Measurements from ENCODE around the gene APCDD1. TPM values are rescaled to one million over a fixed set of nuclear protein-coding genes. Genes with fewer than 3 reads are reported as not detected.

Gene APCDD1
- total and polyA plus RNA-seq, 2 experiments from 2014 or later, result 0.31 to 1.0 TPM

GRCh38 chr18:10440884-10441283 is 13.6 kb upstream of the APCDD1 start:
- H3K27me3 ChIP-seq (ENCODE audit: insufficient read depth), result no peaks in the 10 kb centered on the region
- Mint-ChIP-seq H3K27me3 (ENCODE audit: insufficient read depth, low read depth, poor library complexity) (peaks cover 5% of the 10 kb centered on the region), H3K4me3 (no peak overlapping the region), H3K36me3 (ENCODE audit: low read depth) (no peaks in the 10 kb centered on the region), H3K9me3 (no peaks in the 10 kb centered on the region), H3K4me1 (peaks cover 3% of the 10 kb centered on the region; the same call in 2 of the 3 replicates), H3K27ac (no peak overlapping the region)
- H3F3A ChIP-seq (replicated peaks; ENCODE audit: low read depth), result no peaks in the 10 kb centered on the region
- H3K4me3 ChIP-seq, result no peak overlapping the region
- no peaks in the 10 kb centered on the region for H3K79me2 ChIP-seq (replicated peaks; ENCODE audit: insufficient read depth)
- TF ChIP-seq EZH2 (IDR thresholded peaks at IDR 0.05; ENCODE audit: low read depth, unreplicated experiment) (no peak), ETS1 (IDR thresholded peaks at IDR 0.05) (no peak)
- TF ChIP-seq, protein P1, sequence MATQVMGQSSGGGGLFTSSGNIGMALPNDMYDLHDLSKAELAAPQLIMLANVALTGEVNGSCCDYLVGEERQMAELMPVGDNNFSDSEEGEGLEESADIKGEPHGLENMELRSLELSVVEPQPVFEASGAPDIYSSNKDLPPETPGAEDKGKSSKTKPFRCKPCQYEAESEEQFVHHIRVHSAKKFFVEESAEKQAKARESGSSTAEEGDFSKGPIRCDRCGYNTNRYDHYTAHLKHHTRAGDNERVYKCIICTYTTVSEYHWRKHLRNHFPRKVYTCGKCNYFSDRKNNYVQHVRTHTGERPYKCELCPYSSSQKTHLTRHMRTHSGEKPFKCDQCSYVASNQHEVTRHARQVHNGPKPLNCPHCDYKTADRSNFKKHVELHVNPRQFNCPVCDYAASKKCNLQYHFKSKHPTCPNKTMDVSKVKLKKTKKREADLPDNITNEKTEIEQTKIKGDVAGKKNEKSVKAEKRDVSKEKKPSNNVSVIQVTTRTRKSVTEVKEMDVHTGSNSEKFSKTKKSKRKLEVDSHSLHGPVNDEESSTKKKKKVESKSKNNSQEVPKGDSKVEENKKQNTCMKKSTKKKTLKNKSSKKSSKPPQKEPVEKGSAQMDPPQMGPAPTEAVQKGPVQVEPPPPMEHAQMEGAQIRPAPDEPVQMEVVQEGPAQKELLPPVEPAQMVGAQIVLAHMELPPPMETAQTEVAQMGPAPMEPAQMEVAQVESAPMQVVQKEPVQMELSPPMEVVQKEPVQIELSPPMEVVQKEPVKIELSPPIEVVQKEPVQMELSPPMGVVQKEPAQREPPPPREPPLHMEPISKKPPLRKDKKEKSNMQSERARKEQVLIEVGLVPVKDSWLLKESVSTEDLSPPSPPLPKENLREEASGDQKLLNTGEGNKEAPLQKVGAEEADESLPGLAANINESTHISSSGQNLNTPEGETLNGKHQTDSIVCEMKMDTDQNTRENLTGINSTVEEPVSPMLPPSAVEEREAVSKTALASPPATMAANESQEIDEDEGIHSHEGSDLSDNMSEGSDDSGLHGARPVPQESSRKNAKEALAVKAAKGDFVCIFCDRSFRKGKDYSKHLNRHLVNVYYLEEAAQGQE (IDR thresholded peaks at IDR 0.05; ENCODE audit: unreplicated experiment), result no peak
- no peak for DNase-seq (ENCODE audit: low spot score)
- no peak for ATAC-seq
- no peaks in the 10 kb centered on the region for H3K36me3 ChIP-seq (ENCODE audit: insufficient read depth)
- H3K27ac ChIP-seq (ENCODE audit: low read depth), result no peak overlapping the region
- H3K9me2 ChIP-seq (ENCODE audit: insufficient read depth), result no peaks in the 10 kb centered on the region
- no peaks in the 10 kb centered on the region for H3K4me1 ChIP-seq (ENCODE audit: insufficient read depth)
- no peak overlapping the region for H2AFZ ChIP-seq
- H3K4me2 ChIP-seq, result no peak overlapping the region
- no peaks in the 10 kb centered on the region for H4K20me1 ChIP-seq (replicated peaks; ENCODE audit: insufficient read depth)

DNA sequence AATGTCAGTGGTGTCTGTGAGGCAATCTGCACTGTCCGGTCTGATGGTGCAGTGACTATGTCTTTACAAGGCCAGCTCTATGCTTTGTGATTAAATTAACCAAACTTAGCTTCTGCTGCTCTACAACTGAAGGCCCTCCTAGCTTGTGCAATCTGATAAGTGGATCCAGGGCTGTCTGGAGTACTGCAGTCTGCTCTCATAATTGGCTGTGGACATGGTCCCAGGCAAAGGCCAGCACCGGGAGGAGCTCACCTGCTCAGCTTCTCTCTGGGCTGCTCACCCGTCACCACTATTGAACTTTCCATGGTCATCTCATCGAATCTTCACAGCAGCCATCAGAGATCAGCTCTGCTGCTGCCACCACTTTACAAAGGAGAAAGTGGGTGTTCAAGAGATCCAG is 13.0 kb upstream of the APCDD1 start:
- no peak overlapping the region for H3K27ac Mint-ChIP-seq
- Histone ChIP-seq H4K20me1 (replicated peaks; ENCODE audit: insufficient read depth) (no peaks in the 10 kb centered on the region), H3K9me2 (ENCODE audit: insufficient read depth) (no peaks in the 10 kb centered on the region), H3K4me3 (no peak overlapping the region), H3F3A (replicated peaks; ENCODE audit: low read depth) (no peaks in the 10 kb centered on the region), H3K79me2 (replicated peaks; ENCODE audit: insufficient read depth) (no peaks in the 10 kb centered on the region), H3K27ac (ENCODE audit: low read depth) (no peak overlapping the region), H3K36me3 (ENCODE audit: insufficient read depth) (no peaks in the 10 kb centered on the region), H3K27me3 (ENCODE audit: insufficient read depth) (no peaks in the 10 kb centered on the region), H3K4me1 (ENCODE audit: insufficient read depth) (no peaks in the 10 kb centered on the region), H3K4me2 (no peak overlapping the region), H2AFZ (no peak overlapping the region)
- ATAC-seq (no peak), DNase-seq (ENCODE audit: low spot score) (no peak)
- peaks cover 5% of the 10 kb centered on the region for H3K27me3 Mint-ChIP-seq (ENCODE audit: insufficient read depth, low read depth, poor library complexity)
- H3K9me3 Mint-ChIP-seq, result no peaks in the 10 kb centered on the region
- TF ChIP-seq EZH2 (IDR thresholded peaks at IDR 0.05; ENCODE audit: low read depth, unreplicated experiment) (no peak), EZH2phosphoT487 (IDR thresholded peaks at IDR 0.05; ENCODE audit: unreplicated experiment) (no peak), NANOG (IDR thresholded peaks at IDR 0.05; ENCODE audit: borderline replicate concordance) (no peak)
- H3K4me3 Mint-ChIP-seq, result no peak overlapping the region
- H3K36me3 Mint-ChIP-seq (ENCODE audit: low read depth), result no peaks in the 10 kb centered on the region
- peaks cover 3% of the 10 kb centered on the region; the same call in 2 of the 3 replicates for H3K4me1 Mint-ChIP-seq

DNA sequence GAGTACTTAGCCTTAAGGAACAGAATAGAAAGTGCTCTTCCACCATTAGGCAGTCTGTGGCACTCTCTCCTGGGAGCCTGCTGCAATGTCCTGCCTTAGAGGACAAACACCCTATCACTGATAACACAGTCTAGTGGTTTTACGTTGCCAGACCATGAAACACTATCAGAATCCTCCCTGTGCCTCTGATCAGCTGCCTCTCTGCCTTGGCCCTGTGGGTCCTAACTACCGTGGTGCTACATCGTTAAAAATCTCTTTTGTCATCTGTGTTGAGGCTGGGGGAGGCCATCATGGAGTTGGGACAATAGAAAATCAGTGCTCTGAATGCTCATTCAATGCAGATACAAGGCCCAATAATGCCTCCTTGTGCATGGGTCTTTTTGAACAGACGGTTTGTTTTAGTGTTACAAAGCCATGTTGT is 11.9 kb upstream of the APCDD1 start:
- Histone ChIP-seq H3K9me2 (ENCODE audit: insufficient read depth) (no peaks in the 10 kb centered on the region; the same call in 1 of the 2 replicates), H3K36me3 (ENCODE audit: insufficient read depth) (no peaks in the 10 kb centered on the region), H3K4me1 (ENCODE audit: insufficient read depth) (no peaks in the 10 kb centered on the region), H3K79me2 (replicated peaks; ENCODE audit: insufficient read depth) (no peaks in the 10 kb centered on the region), H3F3A (replicated peaks; ENCODE audit: low read depth) (no peaks in the 10 kb centered on the region), H3K4me3 (no peak overlapping the region), H4K20me1 (replicated peaks; ENCODE audit: insufficient read depth) (no peaks in the 10 kb centered on the region), H3K4me2 (no peak overlapping the region), H3K27me3 (ENCODE audit: insufficient read depth) (no peaks in the 10 kb centered on the region), H2AFZ (no peak overlapping the region), H3K27ac (ENCODE audit: low read depth) (no peak overlapping the region)
- Mint-ChIP-seq H3K4me3 (no peak overlapping the region), H3K27ac (no peak overlapping the region), H3K36me3 (ENCODE audit: low read depth) (no peaks in the 10 kb centered on the region), H3K9me3 (no peaks in the 10 kb centered on the region), H3K27me3 (ENCODE audit: insufficient read depth, low read depth, poor library complexity) (peaks cover 5% of the 10 kb centered on the region), H3K4me1 (peaks cover 3% of the 10 kb centered on the region; the same call in 2 of the 3 replicates)
- ATAC-seq, result no peak
- no peak for DNase-seq (ENCODE audit: low spot score)
- TF ChIP-seq ZNF331 (CRISPR knock-in tag; IDR thresholded peaks at IDR 0.05; ENCODE audit: low read depth) (no peak), EZH2phosphoT487 (IDR thresholded peaks at IDR 0.05; ENCODE audit: unreplicated experiment) (no peak), STAT1 (IDR thresholded peaks at IDR 0.05; ENCODE audit: unreplicated experiment) (no peak), JUNB (IDR thresholded peaks at IDR 0.05; ENCODE audit: unreplicated experiment) (no peak), NANOG (IDR thresholded peaks at IDR 0.05; ENCODE audit: borderline replicate concordance) (no peak), ETS1 (IDR thresholded peaks at IDR 0.05) (no peak), CREB1 (CRISPR knock-in tag; IDR thresholded peaks at IDR 0.05; ENCODE audit: low read depth) (no peak), EZH2 (IDR thresholded peaks at IDR 0.05; ENCODE audit: low read depth, unreplicated experiment) (no peak), ZNF114 (CRISPR knock-in tag; IDR thresholded peaks at IDR 0.05) (no peak)
- TF ChIP-seq, protein P2, sequence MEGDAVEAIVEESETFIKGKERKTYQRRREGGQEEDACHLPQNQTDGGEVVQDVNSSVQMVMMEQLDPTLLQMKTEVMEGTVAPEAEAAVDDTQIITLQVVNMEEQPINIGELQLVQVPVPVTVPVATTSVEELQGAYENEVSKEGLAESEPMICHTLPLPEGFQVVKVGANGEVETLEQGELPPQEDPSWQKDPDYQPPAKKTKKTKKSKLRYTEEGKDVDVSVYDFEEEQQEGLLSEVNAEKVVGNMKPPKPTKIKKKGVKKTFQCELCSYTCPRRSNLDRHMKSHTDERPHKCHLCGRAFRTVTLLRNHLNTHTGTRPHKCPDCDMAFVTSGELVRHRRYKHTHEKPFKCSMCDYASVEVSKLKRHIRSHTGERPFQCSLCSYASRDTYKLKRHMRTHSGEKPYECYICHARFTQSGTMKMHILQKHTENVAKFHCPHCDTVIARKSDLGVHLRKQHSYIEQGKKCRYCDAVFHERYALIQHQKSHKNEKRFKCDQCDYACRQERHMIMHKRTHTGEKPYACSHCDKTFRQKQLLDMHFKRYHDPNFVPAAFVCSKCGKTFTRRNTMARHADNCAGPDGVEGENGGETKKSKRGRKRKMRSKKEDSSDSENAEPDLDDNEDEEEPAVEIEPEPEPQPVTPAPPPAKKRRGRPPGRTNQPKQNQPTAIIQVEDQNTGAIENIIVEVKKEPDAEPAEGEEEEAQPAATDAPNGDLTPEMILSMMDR (conservative IDR thresholded peaks at IDR 0.05; ENCODE audit: low read depth in 2 of 2), result no peak

Measured in GM23338 (cell line).